Naive thymus-derived CD4-positive, alpha-beta T cell (primary cell): ENCODE data around the gene NPHS2. TPM values are rescaled to one million over a fixed set of nuclear protein-coding genes. Genes with fewer than 3 reads are reported as not detected.
"Not testable (repeated sequence)": the region's sequence is repeated elsewhere in the genome, so short reads cannot be mapped to it uniquely, and the experiment has no call there.

Experiments
- ATAC-seq: fragments of 150-1000 bp; cut with Tn5 transposase; 2 replicates; pipeline ENCODE4 v1.10.0; 2021; ENCODE audit warnings: mild to moderate bottlenecking, moderate library complexity
- CTCF ChIA-PET: fragments of 350-600 bp; sonication (Branson Sonifier 250); formaldehyde crosslinking; loops from one replicate; lab custom pipeline; 2021; ENCODE audit warnings: antibody characterized with exemption; lab: Charles Lee
- POLR2A ChIA-PET: fragments of 350-600 bp; sonication (Branson Sonifier 250); formaldehyde crosslinking; loops from one replicate; lab custom pipeline; 2021; ENCODE audit warnings: antibody characterized with exemption, inconsistent platforms; lab: Charles Lee
- DNase-seq, 9 donors: peaks; one replicate each; pipeline versions ENCODE4 v3.0.0 to v3.0.0-alpha.2; 2020 to 2022; ENCODE audit warnings: mixed read lengths in 1 of 9
- H3K27ac ChIP-seq: one replicate; pipeline ENCODE4 v1.7.0; 2013; ENCODE audit warnings: mild to moderate bottlenecking, low read depth, low read length, moderate library complexity
- H3K27me3 ChIP-seq, 2 donors: one replicate each; pipeline ENCODE4 v1.7.0; 2013; ENCODE audit warnings: low read length in 2 of 2, mild to moderate bottlenecking in 2 of 2, moderate library complexity in 2 of 2; ENCODE audit not compliant: control insufficient read depth in 2 of 2, insufficient read depth in 2 of 2
- H3K36me3 ChIP-seq, 3 experiments: 1 replicate in 2 of 3; 2 replicates in 1 of 3; pipeline ENCODE4 v1.7.0; 2013; ENCODE audit warnings: low read length in 3 of 3, mild to moderate bottlenecking in 3 of 3, moderate library complexity in 1 of 3; ENCODE audit not compliant: insufficient read depth in 3 of 3, control insufficient read depth in 2 of 3
- H3K4me1 ChIP-seq, 2 donors: one replicate each; pipeline ENCODE4 v1.7.0; 2013; ENCODE audit warnings: low read length in 2 of 2, mild to moderate bottlenecking in 2 of 2, moderate library complexity in 1 of 2; ENCODE audit not compliant: control insufficient read depth in 2 of 2, insufficient read depth in 2 of 2
- H3K4me3 ChIP-seq: 2 replicates; pipeline ENCODE4 v1.7.0; 2013; ENCODE audit warnings: mild to moderate bottlenecking, low read length
- H3K9me3 ChIP-seq, 3 experiments: 1 replicate in 2 of 3; 2 replicates in 1 of 3; pipeline ENCODE4 v1.7.0; 2013; ENCODE audit warnings: low read length in 3 of 3; ENCODE audit not compliant: control insufficient read depth in 2 of 3
- H3K27ac Mint-ChIP-seq, 9 donors: one replicate each; pipeline ENCODE4 v1.8.0; 2020 to 2022; ENCODE audit warnings: mixed read lengths in 9 of 9, mild to moderate bottlenecking in 8 of 9, moderate library complexity in 5 of 9, inconsistent platforms in 2 of 9
- H3K27me3 Mint-ChIP-seq, 5 donors: one replicate each; pipeline ENCODE4 v1.8.0; 2021 to 2022; ENCODE audit warnings: mixed read lengths in 5 of 5, mild to moderate bottlenecking in 1 of 5
- H3K36me3 Mint-ChIP-seq, 5 donors: one replicate each; pipeline ENCODE4 v1.8.0; 2020 to 2022; ENCODE audit warnings: mixed read lengths in 5 of 5, mild to moderate bottlenecking in 3 of 5, inconsistent platforms in 1 of 5
- H3K4me1 Mint-ChIP-seq, 7 donors: one replicate each; pipeline ENCODE4 v1.8.0; 2020 to 2022; ENCODE audit warnings: mixed read lengths in 7 of 7, mild to moderate bottlenecking in 3 of 7, inconsistent platforms in 1 of 7
- H3K4me3 Mint-ChIP-seq, 10 donors: one replicate each; pipeline ENCODE4 v1.8.0; 2020 to 2022; ENCODE audit warnings: mild to moderate bottlenecking in 10 of 10, mixed read lengths in 10 of 10, moderate library complexity in 6 of 10, inconsistent platforms in 2 of 10
- H3K9me3 Mint-ChIP-seq, 11 donors: one replicate each; pipeline ENCODE4 v1.8.0; 2020 to 2022; ENCODE audit warnings: mixed read lengths in 11 of 11, mild to moderate bottlenecking in 4 of 11, inconsistent platforms in 1 of 11, moderate library complexity in 1 of 11
- intact Hi-C, 2 donors: fragments of 100-400 bp; cut with micrococcal nuclease; formaldehyde crosslinking; loops; one replicate each; pipeline ENCODE4 v1.15.1; 2023
- polyA plus RNA-seq, 2 donors: library from polyadenylated mRNA; unstranded; fragments of 300-500 nt; fragmentation: Illumina TruSeq; gene quantifications; one replicate each; pipeline ENCODE4 v1.2.3, GENCODE V29; 2021
- total RNA-seq, 6 experiments: library from RNA in 5 of 6; stranded (reverse) in 5 of 6; gene quantifications; 1 replicate in 5 of 6; 2 replicates in 1 of 6; pipeline ENCODE4 v1.2.3 and lab custom pipeline; 2021 to 2026

Gene NPHS2
- total and polyA plus RNA-seq, 7 experiments from 2014 or later: not detected

- H3K36me3 ChIP-seq, H3K27me3 ChIP-seq, DNase-seq, H3K27ac ChIP-seq, CTCF ChIA-PET, ATAC-seq, POLR2A ChIA-PET, H3K4me3 ChIP-seq, H3K4me3 Mint-ChIP-seq, H3K27ac Mint-ChIP-seq, H3K36me3 Mint-ChIP-seq, H3K9me3 ChIP-seq, intact Hi-C loops, H3K4me1 Mint-ChIP-seq, H3K4me1 ChIP-seq: not testable (repeated sequence)
- Mint-ChIP-seq H3K27me3 (peaks cover 0 to 47% (median 14%) of the 10 kb centered on the region in 5 donors), H3K9me3 (peaks cover 0 to 11% (median 6%) of the 10 kb centered on the region in 11 donors)
These were observed 57.2 kb downstream of the NPHS2 start for GRCh38 chr1:179518544-179518943.

- H3K4me3 ChIP-seq: no peak overlapping the region
- Mint-ChIP-seq H3K9me3 (peaks cover 0 to 11% (median 6%) of the 10 kb centered on the region in 11 donors), H3K27ac (no peak overlapping the region), H3K27me3 (peaks cover 0 to 38% (median 13%) of the 10 kb centered on the region in 5 donors), H3K36me3 (no peaks in the 10 kb centered on the region), H3K4me3 (no peak overlapping the region), H3K4me1 (no peaks in the 10 kb centered on the region)
- CTCF ChIA-PET: no interaction called here
- H3K27ac ChIP-seq: no peak overlapping the region
- H3K9me3 ChIP-seq: no peaks in the 10 kb centered on the region
- intact Hi-C loops: no loop called here
- POLR2A ChIA-PET: no interaction called here
- no peak for DNase-seq
- no peaks in the 10 kb centered on the region for H3K27me3 ChIP-seq
- H3K36me3 ChIP-seq: no peaks in the 10 kb centered on the region
- no peak for ATAC-seq
- no peaks in the 10 kb centered on the region for H3K4me1 ChIP-seq
These were observed 58.6 kb downstream of the NPHS2 start for GRCh38 chr1:179516976-179517705.

GRCh38 chr1:179510038-179510437 lies 65.7 kb downstream of the NPHS2 start:
- Mint-ChIP-seq H3K9me3 (peaks cover 0 to 11% (median 2%) of the 10 kb centered on the region in 11 donors), H3K4me1 (no peaks in the 10 kb centered on the region), H3K27ac (no peak overlapping the region), H3K36me3 (no peaks in the 10 kb centered on the region), H3K4me3 (no peak overlapping the region), H3K27me3 (peaks cover 0 to 11% (median 7%) of the 10 kb centered on the region in 5 donors)
- H3K9me3 ChIP-seq: no peaks in the 10 kb centered on the region
- no peak for DNase-seq
- intact Hi-C loops: no loop called here
- H3K4me3 ChIP-seq: no peak overlapping the region
- H3K4me1 ChIP-seq: no peaks in the 10 kb centered on the region
- CTCF ChIA-PET: no interaction called here
- H3K36me3 ChIP-seq: no peaks in the 10 kb centered on the region
- H3K27me3 ChIP-seq: no peaks in the 10 kb centered on the region
- H3K27ac ChIP-seq: no peak overlapping the region
- no peak for ATAC-seq
- POLR2A ChIA-PET: no interaction called here

GRCh38 chr1:179509384-179509783 lies 66.4 kb downstream of the NPHS2 start:
- ATAC-seq (no peak), DNase-seq (no peak)
- intact Hi-C loops: no loop called here
- H3K4me3 Mint-ChIP-seq: no peak overlapping the region
- H3K36me3 ChIP-seq: no peaks in the 10 kb centered on the region
- no peak overlapping the region for H3K27ac ChIP-seq
- H3K4me1 ChIP-seq: no peaks in the 10 kb centered on the region
- ChIA-PET CTCF (no interaction called here), POLR2A (no interaction called here)
- H3K4me1 Mint-ChIP-seq: no peaks in the 10 kb centered on the region
- peaks cover 0 to 7% (median 5%) of the 10 kb centered on the region in 5 donors for H3K27me3 Mint-ChIP-seq
- no peak overlapping the region for H3K4me3 ChIP-seq
- H3K27ac Mint-ChIP-seq: no peak overlapping the region
- peaks cover 0 to 11% (median 0%) of the 10 kb centered on the region in 11 donors for H3K9me3 Mint-ChIP-seq
- H3K27me3 ChIP-seq: no peaks in the 10 kb centered on the region
- no peaks in the 10 kb centered on the region for H3K9me3 ChIP-seq
- no peaks in the 10 kb centered on the region for H3K36me3 Mint-ChIP-seq

- intact Hi-C loops: no loop called here
- no peaks in the 10 kb centered on the region for H3K36me3 Mint-ChIP-seq
- H3K4me3 ChIP-seq: no peak overlapping the region
- no peak for DNase-seq
- no peaks in the 10 kb centered on the region for H3K36me3 ChIP-seq
- H3K27me3 Mint-ChIP-seq: peaks cover 0 to 13% (median 0%) of the 10 kb centered on the region in 5 donors
- H3K4me1 Mint-ChIP-seq: no peaks in the 10 kb centered on the region
- no peak for ATAC-seq
- no peak overlapping the region for H3K4me3 Mint-ChIP-seq
- H3K9me3 Mint-ChIP-seq: peaks cover 0 to 3% (median 0%) of the 10 kb centered on the region in 11 donors
- H3K27ac ChIP-seq: no peak overlapping the region
- no peaks in the 10 kb centered on the region for H3K4me1 ChIP-seq
- no peak overlapping the region for H3K27ac Mint-ChIP-seq
- ChIA-PET CTCF (no interaction called here), POLR2A (no interaction called here)
- no peaks in the 10 kb centered on the region for H3K27me3 ChIP-seq
- H3K9me3 ChIP-seq: no peaks in the 10 kb centered on the region
These were observed 69.5 kb downstream of the NPHS2 start for GRCh38 chr1:179506199-179506598.

Other genes starting within 250 kb of the NPHS2 start
- 1 to 10 TPM in 2 of 5 experiments, under 1 TPM in 1, not detected in 2; 0.98 to 2.3 (median 1.3) TPM for gene AXDND1, start 210.0 kb downstream of the NPHS2 start, total RNA-seq
- not detected for gene AXDND1, start 210.0 kb downstream of the NPHS2 start, polyA plus RNA-seq
- gene TDRD5, start 15.9 kb upstream of the NPHS2 start, total RNA-seq: not detected
- not detected for gene TDRD5, start 15.9 kb upstream of the NPHS2 start, polyA plus RNA-seq
- under 1 TPM in 2 of 5 experiments, not detected in 3; 0.14 to 0.17 TPM for gene FAM163A, start 167.3 kb upstream of the NPHS2 start, total RNA-seq
- under 1 TPM in 1 of 2 donors, not detected in 1; 0.06 TPM for gene FAM163A, start 167.3 kb upstream of the NPHS2 start, polyA plus RNA-seq